ENCODE results near the gene ICAM1. TPM values are rescaled to one million over a fixed set of nuclear protein-coding genes. Genes with fewer than 3 reads are reported as not detected.

ICAM1 gene
- total RNA-seq, 4 donors from 2014 or later: 14.7 to 50.1 (median 43.1) TPM

- Histone ChIP-seq H3K27ac (peak overlapping the region; percentile 93 to 98 (median 94)), H3K9me3 (no peaks in the 10 kb centered on the region), H3K27me3 (no peaks in the 10 kb centered on the region), H3K4me3 (no peak overlapping the region), H3K36me3 (peaks cover 0 to 8% (median 0%) of the 10 kb centered on the region in 3 donors), H3K4me1 (peaks cover 0 to 70% (median 27%) of the 10 kb centered on the region in 4 donors)
- 37 to 41% methylated on average over 2 of the region's 2 CpGs for WGBS, 2 donors
- TF ChIP-seq EP300 (IDR thresholded peaks at IDR 0.05) (no peak), CTCF (IDR thresholded peaks at IDR 0.05) (peak; percentile 34 to 55 (median 49)), POLR2A (IDR thresholded peaks at IDR 0.05) (no peak)
- DNase-seq (ENCODE audit: low spot score in 2 of 2): peak in 1 of 2 donors; percentile 31
Observed at GRCh38 chr19:10228920-10229319, 42.0 kb upstream of the ICAM1 start.

- TF ChIP-seq CTCF (IDR thresholded peaks at IDR 0.05) (peak in 1 of 5 experiments; percentile 30), POLR2A (IDR thresholded peaks at IDR 0.05) (no peak)
- no peaks in the 10 kb centered on the region for H3K36me3 ChIP-seq
- peaks cover 0 to 59% (median 27%) of the 10 kb centered on the region in 4 donors for H3K4me1 ChIP-seq
- no peaks in the 10 kb centered on the region for H3K9me3 ChIP-seq
- H3K27ac ChIP-seq: peak overlapping the region; percentile 93 to 98 (median 94)
- WGBS, 2 donors: 1% methylated on average over 38 to 69 of the region's 70 CpGs
- DNase-seq (ENCODE audit: low spot score in 2 of 2): peak; percentile 40 to 41
- peak overlapping the region; percentile 80 to 98 (median 86) for H3K4me3 ChIP-seq
- H3K27me3 ChIP-seq: no peaks in the 10 kb centered on the region
Observed at GRCh38 chr19:10230173-10230860, 40.6 kb upstream of the ICAM1 start.

GRCh38 chr19:10230861-10231611 is 39.9 kb upstream of the ICAM1 start, which contains the start of gene S1PR2:
TSS of gene S1PR2 (minus strand) at chr19:10231331. CDS start at chr19:10224905, 6,426 bp downstream.
- Histone ChIP-seq H3K27me3 (no peaks in the 10 kb centered on the region), H3K27ac (peak within 1 kb of the TSS; percentile 93 to 98 (median 94)), H3K4me1 (peaks cover 0 to 57% (median 25%) of the 10 kb centered on the region in 4 donors), H3K4me3 (peak within 1 kb of the TSS; percentile 80 to 98 (median 86)), H3K9me3 (no peaks in the 10 kb centered on the region), H3K36me3 (no peaks in the 10 kb centered on the region)
- 0 to 2% methylated on average over 34 to 45 of the region's 73 CpGs for WGBS, 2 donors
- TF ChIP-seq EP300 (IDR thresholded peaks at IDR 0.05): peak in 1 of 2 donors; percentile 43
- peak in 2 of 5 experiments; percentile 11 to 12 for TF ChIP-seq CTCF (IDR thresholded peaks at IDR 0.05)
- peak; percentile 22 to 63 for TF ChIP-seq POLR2A (IDR thresholded peaks at IDR 0.05)
- DNase-seq (ENCODE audit: low spot score in 2 of 2): peak; percentile 69 to 70

GRCh38 chr19:10231612-10232228 is 39.2 kb upstream of the ICAM1 start:
- Histone ChIP-seq H3K27ac (peak overlapping the region; percentile 93 to 98 (median 94)), H3K36me3 (no peaks in the 10 kb centered on the region), H3K4me1 (peaks cover 0 to 54% (median 23%) of the 10 kb centered on the region in 4 donors), H3K9me3 (no peaks in the 10 kb centered on the region), H3K27me3 (no peaks in the 10 kb centered on the region), H3K4me3 (peak overlapping the region; percentile 80 to 98 (median 86))
- no peak for DNase-seq (ENCODE audit: low spot score in 2 of 2)
- 68 to 71% methylated on average over 8 of the region's 8 CpGs for WGBS, 2 donors
- no peak for TF ChIP-seq CTCF (IDR thresholded peaks at IDR 0.05)
- TF ChIP-seq POLR2A (IDR thresholded peaks at IDR 0.05): no peak
- TF ChIP-seq EP300 (IDR thresholded peaks at IDR 0.05): no peak
